Measurements from ENCODE around the gene LRRC34. TPM values are rescaled to one million over a fixed set of nuclear protein-coding genes. Genes with fewer than 3 reads are reported as not detected.

The LRRC34 gene
- total and polyA plus RNA-seq, 10 of the 15 experiments (the other 5 are each of a cell fraction or from before 2014, with no cell fraction given) = 0.24 to 3.7 (median 1.7) TPM

- TF ChIP-seq, protein P1, sequence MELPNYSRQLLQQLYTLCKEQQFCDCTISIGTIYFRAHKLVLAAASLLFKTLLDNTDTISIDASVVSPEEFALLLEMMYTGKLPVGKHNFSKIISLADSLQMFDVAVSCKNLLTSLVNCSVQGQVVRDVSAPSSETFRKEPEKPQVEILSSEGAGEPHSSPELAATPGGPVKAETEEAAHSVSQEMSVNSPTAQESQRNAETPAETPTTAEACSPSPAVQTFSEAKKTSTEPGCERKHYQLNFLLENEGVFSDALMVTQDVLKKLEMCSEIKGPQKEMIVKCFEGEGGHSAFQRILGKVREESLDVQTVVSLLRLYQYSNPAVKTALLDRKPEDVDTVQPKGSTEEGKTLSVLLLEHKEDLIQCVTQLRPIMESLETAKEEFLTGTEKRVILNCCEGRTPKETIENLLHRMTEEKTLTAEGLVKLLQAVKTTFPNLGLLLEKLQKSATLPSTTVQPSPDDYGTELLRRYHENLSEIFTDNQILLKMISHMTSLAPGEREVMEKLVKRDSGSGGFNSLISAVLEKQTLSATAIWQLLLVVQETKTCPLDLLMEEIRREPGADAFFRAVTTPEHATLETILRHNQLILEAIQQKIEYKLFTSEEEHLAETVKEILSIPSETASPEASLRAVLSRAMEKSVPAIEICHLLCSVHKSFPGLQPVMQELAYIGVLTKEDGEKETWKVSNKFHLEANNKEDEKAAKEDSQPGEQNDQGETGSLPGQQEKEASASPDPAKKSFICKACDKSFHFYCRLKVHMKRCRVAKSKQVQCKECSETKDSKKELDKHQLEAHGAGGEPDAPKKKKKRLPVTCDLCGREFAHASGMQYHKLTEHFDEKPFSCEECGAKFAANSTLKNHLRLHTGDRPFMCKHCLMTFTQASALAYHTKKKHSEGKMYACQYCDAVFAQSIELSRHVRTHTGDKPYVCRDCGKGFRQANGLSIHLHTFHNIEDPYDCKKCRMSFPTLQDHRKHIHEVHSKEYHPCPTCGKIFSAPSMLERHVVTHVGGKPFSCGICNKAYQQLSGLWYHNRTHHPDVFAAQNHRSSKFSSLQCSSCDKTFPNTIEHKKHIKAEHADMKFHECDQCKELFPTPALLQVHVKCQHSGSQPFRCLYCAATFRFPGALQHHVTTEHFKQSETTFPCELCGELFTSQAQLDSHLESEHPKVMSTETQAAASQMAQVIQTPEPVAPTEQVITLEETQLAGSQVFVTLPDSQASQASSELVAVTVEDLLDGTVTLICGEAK (IDR thresholded peaks at IDR 0.05; ENCODE audit: borderline replicate concordance) = no peak
- TF ChIP-seq CBX3 (IDR thresholded peaks at IDR 0.05; ENCODE audit: borderline replicate concordance, low read depth) (no peak), TCF3 (IDR thresholded peaks at IDR 0.05; ENCODE audit: borderline replicate concordance, insufficient read depth, low read depth, low read length) (peak; percentile 25; the same call in 1 of the 2 replicates), HDAC6 (IDR thresholded peaks at IDR 0.05; ENCODE audit: unreplicated experiment) (no peak), BMI1 (IDR thresholded peaks at IDR 0.05; ENCODE audit: borderline replicate concordance) (no peak), NR2F1 (conservative IDR thresholded peaks at IDR 0.05) (no peak; the same call in 1 of the 2 replicates), RFX5 (IDR thresholded peaks at IDR 0.05; ENCODE audit: low read depth, low read length) (no peak), KDM1A (IDR thresholded peaks at IDR 0.05; ENCODE audit: borderline replicate concordance) (no peak), PAX8 (IDR thresholded peaks at IDR 0.05) (no peak), PRDM15 (CRISPR knock-in tag; IDR thresholded peaks at IDR 0.05) (no peak), USF1 (IDR thresholded peaks at IDR 0.05; ENCODE audit: borderline replicate concordance, extremely low read length, insufficient read depth, low read depth, low read length) (no peak), GABPA (IDR thresholded peaks at IDR 0.05; ENCODE audit: low read depth) (peak; percentile 52)
- TF ChIP-seq, protein P2, sequence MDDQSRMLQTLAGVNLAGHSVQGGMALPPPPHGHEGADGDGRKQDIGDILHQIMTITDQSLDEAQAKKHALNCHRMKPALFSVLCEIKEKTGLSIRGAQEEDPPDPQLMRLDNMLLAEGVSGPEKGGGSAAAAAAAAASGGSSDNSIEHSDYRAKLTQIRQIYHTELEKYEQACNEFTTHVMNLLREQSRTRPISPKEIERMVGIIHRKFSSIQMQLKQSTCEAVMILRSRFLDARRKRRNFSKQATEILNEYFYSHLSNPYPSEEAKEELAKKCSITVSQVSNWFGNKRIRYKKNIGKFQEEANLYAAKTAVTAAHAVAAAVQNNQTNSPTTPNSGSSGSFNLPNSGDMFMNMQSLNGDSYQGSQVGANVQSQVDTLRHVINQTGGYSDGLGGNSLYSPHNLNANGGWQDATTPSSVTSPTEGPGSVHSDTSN (IDR thresholded peaks at IDR 0.05; ENCODE audit: insufficient replicate concordance, low read depth, low read length) = no peak
- TF ChIP-seq, protein P3, sequence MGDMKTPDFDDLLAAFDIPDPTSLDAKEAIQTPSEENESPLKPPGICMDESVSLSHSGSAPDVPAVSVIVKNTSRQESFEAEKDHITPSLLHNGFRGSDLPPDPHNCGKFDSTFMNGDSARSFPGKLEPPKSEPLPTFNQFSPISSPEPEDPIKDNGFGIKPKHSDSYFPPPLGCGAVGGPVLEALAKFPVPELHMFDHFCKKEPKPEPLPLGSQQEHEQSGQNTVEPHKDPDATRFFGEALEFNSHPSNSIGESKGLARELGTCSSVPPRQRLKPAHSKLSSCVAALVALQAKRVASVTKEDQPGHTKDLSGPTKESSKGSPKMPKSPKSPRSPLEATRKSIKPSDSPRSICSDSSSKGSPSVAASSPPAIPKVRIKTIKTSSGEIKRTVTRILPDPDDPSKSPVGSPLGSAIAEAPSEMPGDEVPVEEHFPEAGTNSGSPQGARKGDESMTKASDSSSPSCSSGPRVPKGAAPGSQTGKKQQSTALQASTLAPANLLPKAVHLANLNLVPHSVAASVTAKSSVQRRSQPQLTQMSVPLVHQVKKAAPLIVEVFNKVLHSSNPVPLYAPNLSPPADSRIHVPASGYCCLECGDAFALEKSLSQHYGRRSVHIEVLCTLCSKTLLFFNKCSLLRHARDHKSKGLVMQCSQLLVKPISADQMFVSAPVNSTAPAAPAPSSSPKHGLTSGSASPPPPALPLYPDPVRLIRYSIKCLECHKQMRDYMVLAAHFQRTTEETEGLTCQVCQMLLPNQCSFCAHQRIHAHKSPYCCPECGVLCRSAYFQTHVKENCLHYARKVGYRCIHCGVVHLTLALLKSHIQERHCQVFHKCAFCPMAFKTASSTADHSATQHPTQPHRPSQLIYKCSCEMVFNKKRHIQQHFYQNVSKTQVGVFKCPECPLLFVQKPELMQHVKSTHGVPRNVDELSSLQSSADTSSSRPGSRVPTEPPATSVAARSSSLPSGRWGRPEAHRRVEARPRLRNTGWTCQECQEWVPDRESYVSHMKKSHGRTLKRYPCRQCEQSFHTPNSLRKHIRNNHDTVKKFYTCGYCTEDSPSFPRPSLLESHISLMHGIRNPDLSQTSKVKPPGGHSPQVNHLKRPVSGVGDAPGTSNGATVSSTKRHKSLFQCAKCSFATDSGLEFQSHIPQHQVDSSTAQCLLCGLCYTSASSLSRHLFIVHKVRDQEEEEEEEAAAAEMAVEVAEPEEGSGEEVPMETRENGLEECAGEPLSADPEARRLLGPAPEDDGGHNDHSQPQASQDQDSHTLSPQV (IDR thresholded peaks at IDR 0.05) = no peak
Observed at GRCh38 chr3:169846458-169847193, 33.9 kb upstream of the LRRC34 start (continued).
